Stomach (tissue), 4 donors: ENCODE data around the gene MAN1B1.

Experiments
- CTCF ChIP-seq, 7 experiments: fragments of 450-650 bp in 4 of 7; fragments of 200-600 bp in 3 of 7; sonication (generic) in 3 of 7; IDR thresholded peaks; one replicate each; pipeline ENCODE4 v1.5.1; 2016 to 2019; ENCODE audit warnings: antibody characterized with exemption in 7 of 7, control low read depth in 2 of 7, mild to moderate bottlenecking in 1 of 7
- EP300 ChIP-seq: sonication (generic); formaldehyde crosslinking; IDR thresholded peaks from one replicate; pipeline ENCODE4 v1.6.1; 2017; ENCODE audit warnings: antibody characterized with exemption

- TF ChIP-seq EP300: no peak
- TF ChIP-seq CTCF (IDR thresholded peaks at IDR 0.05): no peak
Observed at GRCh38 chr9:137111788-137112563, 25.2 kb downstream of the MAN1B1 start.
